KBM-7 (cell line): Measurements from ENCODE around the gene RAPGEF4.

Source experiments
- DNase-seq: peaks from one replicate; pipeline ENCODE4 v3.0.0-alpha.2; 2015
- in situ Hi-C: fragments of 300-500 bp; cut with MboI; formaldehyde crosslinking; loops from 2 replicates; pipeline ENCODE4 v1.14.3; 2020; ENCODE audit warnings: low sequenced_read_pairs, low pct_unique_long_range_greater_than_20kb, mixed read lengths

RAPGEF4 gene

DNA sequence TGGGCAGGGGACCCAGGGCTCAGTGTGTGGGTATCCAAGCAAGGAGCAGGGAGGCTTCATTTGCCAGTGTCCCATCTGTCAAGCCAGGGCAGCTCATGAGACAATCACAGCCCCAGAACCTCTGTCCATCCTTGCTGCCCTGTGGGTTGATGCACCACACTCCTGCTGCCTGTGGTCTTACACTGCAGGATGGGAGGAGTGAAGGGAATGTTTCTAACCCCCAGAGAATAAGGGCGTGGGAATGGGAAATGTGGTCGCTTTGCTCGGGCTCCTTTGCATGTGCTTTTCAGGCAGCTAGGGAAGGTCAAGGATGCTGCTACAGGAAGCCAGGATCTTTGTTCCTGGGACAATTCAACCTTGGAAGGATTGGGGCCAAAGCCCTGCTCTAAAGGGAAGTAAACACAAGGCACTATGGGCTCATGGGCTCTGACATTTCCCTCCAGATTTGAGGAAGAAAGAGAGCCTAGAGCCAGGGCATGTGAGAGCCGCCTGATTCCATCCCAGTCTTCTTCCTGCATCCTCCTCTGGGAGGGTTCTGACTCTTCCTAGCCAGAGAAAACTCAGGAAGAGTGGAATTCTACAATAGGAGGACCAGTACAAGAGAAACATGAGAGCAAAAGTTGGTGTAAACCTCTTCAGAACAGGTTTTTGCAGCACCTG is 321.2 kb downstream of the RAPGEF4 start:
- in situ Hi-C loops = no loop called here
- DNase-seq = no peak

DNA sequence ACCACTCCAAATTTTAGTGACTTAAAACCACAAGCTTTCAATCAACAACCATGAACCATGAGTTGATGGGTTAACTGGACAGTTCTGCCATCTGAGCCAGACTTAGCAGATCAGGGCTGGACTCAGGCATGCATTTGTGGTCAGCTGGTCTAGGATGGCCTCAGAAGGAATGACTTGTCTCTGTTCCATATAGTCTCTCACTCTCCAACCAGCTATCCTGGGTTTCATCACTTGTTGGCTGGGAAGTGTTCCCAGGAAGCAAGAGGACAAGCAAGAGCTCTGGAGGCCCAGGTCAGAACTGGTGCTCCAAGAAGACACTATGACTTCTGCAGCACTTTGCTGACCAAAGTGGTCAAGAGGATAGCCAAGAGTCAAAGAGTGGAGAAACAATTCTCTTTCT is 322.5 kb downstream of the RAPGEF4 start:
- in situ Hi-C loops = no loop called here
- DNase-seq = no peak

DNA sequence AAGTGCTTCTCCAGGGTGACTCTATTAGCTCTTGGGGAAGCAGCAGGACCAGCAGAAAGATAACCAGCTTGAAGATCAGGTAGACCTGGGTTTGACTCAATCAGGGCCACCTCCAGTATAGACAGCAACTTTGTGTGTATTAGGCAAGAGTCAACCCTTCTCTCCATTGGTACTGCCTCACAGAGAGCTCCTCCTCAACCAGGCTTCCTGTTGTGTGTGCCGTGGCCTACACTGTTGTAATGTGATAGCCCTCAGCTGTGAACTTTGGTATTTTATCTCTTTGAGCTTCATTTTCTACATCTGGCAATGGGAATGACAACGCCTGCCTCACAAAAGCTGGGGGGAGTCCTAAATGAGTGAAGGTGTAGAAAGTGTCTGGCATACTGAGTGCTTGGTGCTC is 323.0 kb downstream of the RAPGEF4 start:
- peak; percentile 25 for DNase-seq
- in situ Hi-C loops = no loop called here

DNA sequence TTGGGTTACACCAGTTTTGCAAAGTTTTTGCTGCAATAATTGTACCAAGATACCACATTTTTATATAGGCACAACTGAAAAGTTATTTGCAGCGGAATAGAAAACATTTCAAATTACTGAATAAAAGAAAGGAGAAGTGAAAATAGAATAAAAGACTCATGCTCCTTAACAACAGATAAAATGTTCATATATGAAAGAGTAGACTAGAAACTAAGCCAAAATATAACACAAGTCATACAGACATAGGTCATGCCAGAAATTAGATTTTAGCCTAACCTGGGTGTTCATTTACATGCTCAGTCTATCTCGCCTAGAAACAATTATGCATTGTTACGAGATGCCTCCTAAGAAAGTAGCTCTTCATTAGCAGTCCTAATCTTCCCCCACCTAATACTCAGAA is 323.6 kb downstream of the RAPGEF4 start:
- DNase-seq = no peak
- in situ Hi-C loops = no loop called here

DNA sequence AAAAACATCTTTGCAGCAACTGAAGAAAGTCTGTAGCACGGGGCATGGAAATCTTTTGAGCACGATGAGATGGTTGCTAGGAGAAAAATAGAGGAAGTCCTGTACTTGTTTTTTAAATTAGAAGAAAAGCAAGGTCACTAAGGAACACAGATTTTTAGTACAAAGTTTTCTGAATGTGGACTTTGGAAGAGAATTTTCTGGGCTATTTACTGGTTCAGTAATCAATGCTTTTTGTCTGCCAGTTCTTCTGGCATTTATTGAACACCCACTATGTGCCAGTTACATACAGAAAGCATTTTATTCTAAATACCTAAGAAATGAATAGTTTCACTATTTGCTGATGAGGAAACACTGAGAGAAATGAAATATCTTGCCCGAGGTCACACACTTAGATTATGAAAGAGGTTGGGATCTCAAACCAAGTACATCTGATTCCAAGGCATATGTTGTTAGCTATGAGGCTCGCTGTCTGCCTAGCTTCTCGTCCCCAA is 324.4 kb downstream of the RAPGEF4 start:
- DNase-seq = peak; percentile 36
- in situ Hi-C loops = no loop called here

DNA sequence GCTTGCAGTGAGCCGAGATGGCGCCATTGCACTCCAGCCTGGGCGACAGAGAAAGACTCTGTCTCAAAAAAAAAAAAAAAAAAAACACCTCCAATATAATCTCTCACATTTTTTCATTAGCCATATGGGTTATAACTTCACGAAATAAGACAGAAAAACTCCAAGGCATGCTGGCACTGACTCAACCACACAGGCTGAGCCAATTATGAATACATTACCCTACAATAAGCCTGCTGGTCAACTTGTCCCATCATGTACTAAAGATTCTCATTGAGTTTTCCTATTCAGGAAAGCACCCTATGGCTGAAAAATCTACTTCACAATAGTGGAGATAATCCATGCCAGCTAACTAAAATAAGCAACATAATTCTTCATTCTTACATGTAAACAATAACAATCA is 327.2 kb downstream of the RAPGEF4 start:
- no peak for DNase-seq
- in situ Hi-C loops = no loop called here

DNA sequence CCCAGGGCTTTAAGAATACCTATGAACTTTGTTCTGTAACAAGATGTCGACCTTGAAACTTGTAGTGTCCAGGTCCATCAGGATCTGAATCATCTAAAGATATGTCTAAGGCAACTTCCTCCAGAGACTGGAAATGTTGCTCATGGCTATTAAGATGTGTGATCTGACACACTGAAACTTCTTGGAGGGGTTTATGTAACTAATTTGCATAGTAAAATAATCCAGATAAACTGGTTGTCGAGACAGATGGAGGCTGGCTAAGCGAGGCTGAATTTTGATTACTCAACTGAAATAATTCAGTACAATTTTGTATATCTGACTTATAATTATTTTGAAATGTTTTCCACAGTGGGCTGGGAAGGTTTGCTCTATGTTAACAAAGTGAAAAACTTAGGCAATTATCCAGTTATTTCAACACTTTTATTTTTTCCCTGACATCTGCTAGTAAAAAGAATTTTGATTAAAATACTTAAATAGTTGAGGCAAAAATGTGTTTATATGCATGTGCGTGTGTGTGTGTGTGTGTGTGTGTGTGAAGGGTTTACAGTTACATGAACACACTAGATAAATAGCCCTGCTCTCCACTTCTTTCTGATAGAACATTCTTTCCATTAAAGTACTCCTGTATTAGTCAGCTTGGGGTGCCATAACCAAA is 328.6 kb downstream of the RAPGEF4 start:
- DNase-seq = no peak
- in situ Hi-C loops = no loop called here

DNA sequence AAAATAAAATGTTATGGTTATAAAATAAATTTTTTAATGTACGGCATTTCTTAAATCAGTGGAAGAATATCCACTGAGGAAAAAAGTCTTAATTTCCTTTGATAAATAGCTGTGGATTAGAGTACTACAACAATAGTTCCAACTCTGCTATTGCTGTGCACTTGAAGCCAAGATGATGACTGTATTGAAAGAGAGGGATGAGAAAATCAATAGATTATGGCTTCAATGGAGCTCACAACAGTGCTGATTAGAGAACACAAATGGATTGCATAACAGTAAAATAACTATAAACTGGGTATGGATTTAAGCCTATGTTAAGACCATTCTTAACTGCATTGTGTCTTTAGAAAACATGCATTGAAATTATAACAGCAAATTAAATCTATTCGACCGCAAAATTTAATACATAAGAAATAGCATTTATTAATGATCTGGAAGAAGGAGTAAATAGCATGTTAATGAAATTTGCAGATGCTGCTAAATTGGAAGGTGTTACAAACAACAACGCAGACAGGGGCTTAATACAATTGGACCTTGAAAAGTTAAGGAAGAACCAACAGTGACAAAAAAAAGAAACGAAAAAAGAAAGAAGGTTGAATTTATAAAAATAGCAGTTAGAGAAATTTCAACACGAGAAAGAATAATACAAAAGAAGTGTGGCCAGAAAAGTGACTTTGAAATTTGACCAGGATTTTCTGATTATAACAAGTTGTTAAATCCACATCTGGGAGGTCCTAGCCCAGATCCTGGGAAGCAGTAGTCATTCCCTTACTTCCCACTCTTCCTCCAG is 331.4 kb downstream of the RAPGEF4 start:
- DNase-seq = no peak
- in situ Hi-C loops = no loop called here

DNA sequence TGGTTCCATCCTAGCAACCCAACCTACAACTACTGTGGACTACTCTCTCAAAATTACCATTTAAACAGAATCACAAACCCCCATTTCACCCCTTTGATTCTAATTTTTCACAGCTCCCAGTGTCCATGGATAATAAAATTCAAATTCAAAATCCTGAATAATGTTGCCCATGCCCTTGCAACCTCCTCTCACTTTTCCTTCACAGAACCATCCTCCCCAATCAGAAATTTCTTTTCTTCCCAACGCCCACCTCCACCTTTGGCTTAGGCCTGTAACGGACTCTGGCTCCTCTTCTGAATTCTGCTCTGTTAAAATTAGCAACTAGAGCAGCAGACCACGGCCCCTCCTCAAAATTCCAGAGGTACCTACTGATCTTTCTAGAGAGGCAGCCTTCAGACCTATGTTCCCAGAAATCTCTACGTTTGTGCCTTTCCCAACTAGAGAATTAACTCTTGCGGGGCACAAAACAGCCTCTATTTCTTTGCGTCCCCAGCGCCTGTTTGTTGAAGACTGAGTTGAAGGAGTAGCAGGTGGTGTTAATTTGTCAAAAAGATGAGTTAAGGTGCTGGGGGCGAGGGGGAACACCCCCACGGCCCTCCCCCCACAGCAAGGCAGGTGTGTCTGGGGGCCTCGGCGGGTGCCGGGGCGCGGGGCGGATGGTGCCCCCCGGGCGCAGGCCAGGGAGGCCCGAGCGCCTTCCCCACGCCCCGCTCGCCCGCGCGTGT is 339.6 kb downstream of the RAPGEF4 start:
- in situ Hi-C loops = no loop called here
- no peak for DNase-seq

DNA sequence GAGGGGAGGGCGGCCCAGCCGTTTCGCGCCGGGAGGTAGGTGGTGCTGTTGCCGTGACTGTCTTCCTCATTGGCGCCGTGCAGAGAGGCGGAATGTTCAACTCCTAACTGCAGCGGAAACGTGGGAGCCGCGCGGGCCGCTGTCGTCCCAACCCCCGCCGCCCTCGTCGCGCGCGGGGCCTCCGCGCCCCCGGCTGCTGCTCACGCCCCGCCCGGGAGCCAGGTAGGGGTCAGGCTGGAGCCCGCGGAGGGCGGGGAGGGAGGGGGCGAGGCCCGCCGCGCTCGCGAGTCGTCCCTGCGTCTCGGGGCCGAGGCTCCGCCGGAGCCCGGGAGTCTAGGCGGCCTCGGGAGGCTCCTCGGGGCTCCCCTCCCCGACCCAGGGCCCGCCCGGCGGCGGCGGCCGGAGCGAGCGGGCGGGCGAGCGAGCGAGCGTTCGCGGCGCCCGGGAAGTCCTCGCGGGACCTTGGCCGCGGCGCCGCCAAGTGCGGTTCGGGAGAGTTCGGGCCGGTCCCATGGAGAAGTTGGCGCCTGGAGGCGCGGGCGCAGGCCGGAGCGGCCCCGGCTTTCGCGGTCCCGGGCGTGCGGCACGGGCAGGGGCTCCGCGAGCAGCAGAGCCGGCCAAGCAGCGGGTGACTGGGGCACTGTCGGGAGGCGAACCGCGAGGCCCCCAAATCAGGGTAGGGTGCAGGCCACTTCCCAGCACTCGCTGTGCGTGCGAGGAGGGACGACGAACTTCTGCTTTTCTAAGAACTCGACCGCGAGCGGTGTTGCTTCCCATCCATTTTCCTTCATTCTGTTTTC is 340.3 kb downstream of the RAPGEF4 start, which contains the start of gene MAP3K20:
Gene MAP3K20 (plus strand): TSS at position 66 of the 800 bp plus-strand sequence. CDS start 15,186 bp downstream, outside the sequence.
- in situ Hi-C loops = no loop called here
- peak; percentile 93 for DNase-seq

DNA sequence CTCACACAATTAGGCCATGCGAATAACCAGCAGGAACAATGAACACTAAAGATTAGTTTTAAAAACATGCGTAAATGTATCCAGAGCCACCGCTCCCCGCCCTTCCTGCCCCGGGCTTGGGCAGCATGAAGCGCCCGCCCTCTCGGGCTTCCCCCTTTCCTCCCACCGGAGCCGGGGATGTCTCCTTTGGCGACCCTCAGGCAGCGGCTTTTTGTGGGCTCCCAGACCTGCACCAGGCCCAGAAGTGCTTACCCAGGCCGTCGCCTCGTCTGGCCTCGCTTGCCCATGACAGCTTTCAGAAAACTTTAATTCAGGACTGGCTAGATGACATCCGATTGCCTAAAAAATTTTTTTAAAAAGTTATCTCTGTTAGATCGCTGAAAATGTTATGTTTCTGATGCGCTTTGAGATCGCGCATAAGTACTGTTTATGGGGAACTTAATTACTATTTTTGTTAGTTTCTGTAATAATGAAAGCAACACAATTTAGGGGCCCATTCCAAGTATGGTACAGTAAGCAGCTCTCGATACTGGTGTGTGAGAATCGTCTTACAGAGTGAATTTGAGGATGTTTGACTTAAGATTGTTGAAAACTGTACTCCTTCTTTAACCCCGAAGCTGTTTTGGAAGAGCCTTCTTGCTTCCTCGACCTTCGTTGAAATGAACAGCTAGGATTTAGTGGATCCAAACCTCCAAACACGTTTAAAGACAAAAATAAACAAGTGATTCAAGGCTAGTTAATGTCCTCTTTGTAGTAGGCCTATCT is 341.1 kb downstream of the RAPGEF4 start:
- in situ Hi-C loops = no loop called here
- no peak for DNase-seq

DNA sequence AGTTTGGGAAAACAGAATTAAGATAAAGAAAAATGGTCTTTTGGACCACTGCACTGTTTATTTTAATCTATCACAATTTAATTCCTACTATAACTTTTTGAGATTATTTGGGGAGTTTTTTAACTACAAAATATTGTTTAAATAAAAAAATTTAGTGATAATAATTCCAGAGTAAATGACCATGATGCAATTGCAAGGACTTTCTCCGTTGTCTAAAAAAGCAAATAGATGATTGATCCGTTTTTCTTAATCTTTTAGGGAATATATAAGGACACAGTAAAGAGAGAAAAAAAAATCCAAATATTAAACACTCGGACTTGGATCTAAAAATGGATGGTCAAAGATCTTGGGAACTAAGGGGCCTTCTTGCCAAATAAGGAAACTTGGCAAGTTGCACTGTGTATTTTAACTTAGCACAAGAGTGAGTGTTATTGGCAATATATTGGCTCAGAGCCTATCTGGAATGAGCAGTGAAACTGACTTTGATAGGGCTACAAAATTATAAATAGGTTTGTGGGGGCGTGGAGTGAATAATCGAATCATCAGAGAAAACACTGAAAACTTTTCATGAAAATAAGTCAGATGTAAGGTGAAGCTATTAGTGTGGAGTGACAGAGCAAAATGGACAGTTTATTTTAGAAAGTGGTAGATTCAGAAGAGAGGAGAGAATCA is 342.0 kb downstream of the RAPGEF4 start:
- no peak for DNase-seq
- in situ Hi-C loops = no loop called here

DNA sequence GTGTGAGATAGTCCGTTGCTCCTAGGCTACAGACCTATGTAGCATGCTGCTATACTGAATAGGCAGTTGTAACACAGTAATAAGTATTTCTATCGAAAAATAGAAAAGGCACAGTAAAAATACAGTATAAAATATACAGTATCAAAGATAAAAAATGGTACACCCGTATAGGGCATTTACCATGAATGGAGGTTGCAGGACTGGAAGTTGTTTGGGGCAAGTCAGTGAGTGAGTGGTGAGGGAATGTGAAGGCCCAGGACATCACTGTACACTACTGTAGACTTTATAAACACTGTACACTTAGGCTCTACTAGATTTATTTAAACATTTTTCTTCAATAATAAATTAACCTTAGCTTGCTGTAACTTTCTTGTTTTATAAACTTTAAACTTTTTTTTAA is 343.5 kb downstream of the RAPGEF4 start:
- no peak for DNase-seq
- in situ Hi-C loops = no loop called here

DNA sequence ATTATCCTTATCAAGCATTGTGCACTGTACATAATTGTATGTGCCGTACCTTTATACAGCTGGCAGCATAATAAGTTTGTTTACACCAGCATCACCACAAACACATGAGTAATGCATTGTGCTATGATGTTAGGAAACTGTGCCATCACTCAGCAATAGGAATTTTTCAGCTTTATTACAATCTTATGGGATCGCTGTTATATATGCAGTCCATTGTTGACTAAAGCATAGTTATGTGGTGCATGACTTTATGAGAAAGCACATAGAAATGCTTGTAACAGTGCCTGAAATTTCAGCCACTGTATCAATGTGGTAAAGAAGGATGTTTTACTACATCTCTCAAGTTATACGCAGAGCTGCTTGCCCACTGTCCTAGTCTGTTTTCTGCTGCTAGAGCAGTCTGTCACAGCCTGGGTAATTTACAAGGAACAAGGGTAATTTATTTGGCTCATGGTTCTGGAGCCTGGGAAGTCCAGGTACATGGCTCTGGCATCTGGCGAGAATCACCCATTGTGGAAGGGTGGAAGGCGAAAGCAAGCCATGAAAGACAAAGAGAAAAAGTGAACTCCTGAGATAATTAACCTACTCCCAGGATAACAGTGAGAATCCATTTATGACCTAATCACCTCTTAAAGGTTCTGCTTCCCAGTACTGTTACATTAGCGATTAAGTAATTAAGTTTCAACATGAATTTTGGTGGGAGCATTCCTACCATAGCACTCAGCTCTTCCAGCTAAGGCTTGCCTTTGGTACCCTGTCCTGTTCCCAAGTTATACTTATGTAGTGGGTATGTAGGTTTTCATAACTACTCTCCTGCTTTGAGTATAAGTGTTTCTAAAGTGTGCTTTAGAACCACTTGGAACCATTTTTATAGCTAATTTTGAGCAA is 344.6 kb downstream of the RAPGEF4 start:
- no peak for DNase-seq
- in situ Hi-C loops = no loop called here

DNA sequence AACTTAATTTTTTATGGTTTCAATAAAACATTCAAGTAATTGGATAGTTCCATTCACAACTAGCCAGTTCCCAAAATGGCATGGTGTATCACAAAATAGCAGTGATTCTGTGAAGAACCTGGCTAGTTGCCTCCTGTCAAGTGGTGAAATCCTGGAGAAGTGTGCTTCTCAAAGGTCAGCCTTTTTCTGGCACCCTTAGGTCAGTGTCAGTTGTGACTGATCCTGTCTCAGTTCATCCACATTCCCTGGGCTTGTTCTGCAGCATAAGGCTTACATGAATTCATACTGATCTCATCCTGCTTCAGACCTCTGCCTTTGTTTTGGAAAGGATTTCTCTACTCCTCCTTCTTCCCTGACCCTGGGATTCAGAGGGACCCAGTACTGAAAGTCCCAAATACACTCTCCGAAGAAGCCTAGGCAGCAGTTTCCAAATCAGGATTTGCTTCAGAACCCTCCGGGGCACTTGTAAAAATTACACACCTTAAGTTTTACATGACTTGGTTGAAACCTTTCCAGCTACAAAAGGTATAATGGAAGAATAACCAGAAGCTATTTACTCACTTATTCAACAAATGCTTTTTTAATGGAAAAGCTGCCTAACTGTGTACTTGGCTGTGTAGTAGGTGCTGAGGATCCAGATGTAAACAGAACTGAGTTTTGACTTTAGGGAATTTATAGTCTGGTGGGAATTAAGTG is 351.0 kb downstream of the RAPGEF4 start:
- no peak for DNase-seq
- in situ Hi-C loops = no loop called here

DNA sequence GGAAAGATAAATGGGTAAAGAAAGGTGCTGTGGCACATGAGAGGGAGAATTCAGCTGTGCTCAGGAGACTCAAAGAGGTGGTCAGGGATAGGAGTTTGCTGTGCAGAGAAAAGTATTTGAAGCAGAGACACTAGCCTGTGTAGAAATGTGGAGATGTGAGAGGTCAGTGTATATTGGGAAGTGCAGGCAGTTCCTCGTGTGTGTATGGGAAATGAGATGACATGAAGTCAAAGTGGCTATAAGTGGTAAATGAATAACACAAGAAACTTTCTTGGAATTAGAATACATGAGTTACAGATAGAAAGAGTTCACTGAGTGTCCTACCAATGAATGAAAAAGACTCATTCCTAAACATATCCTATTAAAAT is 351.6 kb downstream of the RAPGEF4 start:
- in situ Hi-C loops = no loop called here
- DNase-seq = no peak
